ENCODE results near the gene MAPKAPK2.
"Not testable (repeated sequence)": the region's sequence is repeated elsewhere in the genome, so short reads cannot be mapped to it uniquely, and the experiment has no call there.

The MAPKAPK2 gene

GRCh38 chr1:206761159-206761768 is 76.6 kb downstream of the MAPKAPK2 start:
- Histone ChIP-seq H3K9ac (ENCODE audit: low read depth, low read length) (no peak overlapping the region), H3K4me3 (ENCODE audit: low read length) (no peak overlapping the region), H3K36me3 (ENCODE audit: insufficient read depth, low read depth, low read length) (no peaks in the 10 kb centered on the region), H3K27ac (ENCODE audit: low read length) (no peak overlapping the region), H3K9me3 (ENCODE audit: insufficient read depth, low read depth, low read length) (no peaks in the 10 kb centered on the region), H3K4me1 (ENCODE audit: insufficient read depth, low read length) (no peaks in the 10 kb centered on the region), H3K27me3 (ENCODE audit: insufficient read depth, low read length) (peaks cover 12% of the 10 kb centered on the region; the same call in 1 of the 2 replicates)

GRCh38 chr1:206762741-206763364 is 78.1 kb downstream of the MAPKAPK2 start:
- not testable (repeated sequence) for H3K4me1 ChIP-seq (ENCODE audit: insufficient read depth, low read length); H3K27ac ChIP-seq (ENCODE audit: low read length); H3K9me3 ChIP-seq (ENCODE audit: insufficient read depth, low read depth, low read length); H3K4me3 ChIP-seq (ENCODE audit: low read length); H3K36me3 ChIP-seq (ENCODE audit: insufficient read depth, low read depth, low read length); H3K9ac ChIP-seq (ENCODE audit: low read depth, low read length)
- H3K27me3 ChIP-seq (ENCODE audit: insufficient read depth, low read length), result peaks cover 12% of the 10 kb centered on the region; the same call in 1 of the 2 replicates

- not testable (repeated sequence) for H3K36me3 ChIP-seq (ENCODE audit: insufficient read depth, low read depth, low read length); H3K4me3 ChIP-seq (ENCODE audit: low read length); H3K9me3 ChIP-seq (ENCODE audit: insufficient read depth, low read depth, low read length); H3K4me1 ChIP-seq (ENCODE audit: insufficient read depth, low read length); H3K27ac ChIP-seq (ENCODE audit: low read length); H3K27me3 ChIP-seq (ENCODE audit: insufficient read depth, low read length); H3K9ac ChIP-seq (ENCODE audit: low read depth, low read length)
These were observed 81.1 kb downstream of the MAPKAPK2 start for GRCh38 chr1:206765771-206766170.

GRCh38 chr1:206766251-206766856 is 81.6 kb downstream of the MAPKAPK2 start:
- no peak overlapping the region for H3K27ac ChIP-seq (ENCODE audit: low read length)
- H3K36me3 ChIP-seq (ENCODE audit: insufficient read depth, low read depth, low read length), result no peaks in the 10 kb centered on the region
- no peak overlapping the region for H3K4me3 ChIP-seq (ENCODE audit: low read length)
- no peak overlapping the region for H3K9ac ChIP-seq (ENCODE audit: low read depth, low read length)
- H3K4me1 ChIP-seq (ENCODE audit: insufficient read depth, low read length), result peaks cover 6% of the 10 kb centered on the region; the same call in 1 of the 2 replicates
- H3K9me3 ChIP-seq (ENCODE audit: insufficient read depth, low read depth, low read length), result no peaks in the 10 kb centered on the region
- no peaks in the 10 kb centered on the region; the same call in 1 of the 2 replicates for H3K27me3 ChIP-seq (ENCODE audit: insufficient read depth, low read length)

- H3K9me3 ChIP-seq (ENCODE audit: insufficient read depth, low read depth, low read length), result no peaks in the 10 kb centered on the region
- no peaks in the 10 kb centered on the region; the same call in 1 of the 2 replicates for H3K27me3 ChIP-seq (ENCODE audit: insufficient read depth, low read length)
- H3K4me3 ChIP-seq (ENCODE audit: low read length), result no peak overlapping the region
- H3K36me3 ChIP-seq (ENCODE audit: insufficient read depth, low read depth, low read length), result no peaks in the 10 kb centered on the region
- H3K9ac ChIP-seq (ENCODE audit: low read depth, low read length), result no peak overlapping the region
- H3K4me1 ChIP-seq (ENCODE audit: insufficient read depth, low read length), result peaks cover 6% of the 10 kb centered on the region; the same call in 1 of the 2 replicates
- no peak overlapping the region for H3K27ac ChIP-seq (ENCODE audit: low read length)
These were observed 84.0 kb downstream of the MAPKAPK2 start for GRCh38 chr1:206768472-206769303.

GRCh38 chr1:206769304-206769731 is 84.6 kb downstream of the MAPKAPK2 start:
- H3K36me3 ChIP-seq (ENCODE audit: insufficient read depth, low read depth, low read length), result no peaks in the 10 kb centered on the region
- no peak overlapping the region for H3K27ac ChIP-seq (ENCODE audit: low read length)
- H3K27me3 ChIP-seq (ENCODE audit: insufficient read depth, low read length), result no peaks in the 10 kb centered on the region; the same call in 1 of the 2 replicates
- H3K4me3 ChIP-seq (ENCODE audit: low read length), result no peak overlapping the region
- H3K9me3 ChIP-seq (ENCODE audit: insufficient read depth, low read depth, low read length), result no peaks in the 10 kb centered on the region
- H3K4me1 ChIP-seq (ENCODE audit: insufficient read depth, low read length), result peaks cover 6% of the 10 kb centered on the region; the same call in 1 of the 2 replicates
- H3K9ac ChIP-seq (ENCODE audit: low read depth, low read length), result no peak overlapping the region

- H3K27ac ChIP-seq (ENCODE audit: low read length), result no peak within 1 kb of the TSS
- peaks cover 6% of the 10 kb centered on the region; the same call in 1 of the 2 replicates for H3K4me1 ChIP-seq (ENCODE audit: insufficient read depth, low read length)
- H3K36me3 ChIP-seq (ENCODE audit: insufficient read depth, low read depth, low read length), result no peaks in the 10 kb centered on the region
- no peaks in the 10 kb centered on the region; the same call in 1 of the 2 replicates for H3K27me3 ChIP-seq (ENCODE audit: insufficient read depth, low read length)
- no peak within 1 kb of the TSS for H3K9ac ChIP-seq (ENCODE audit: low read depth, low read length)
- no peaks in the 10 kb centered on the region for H3K9me3 ChIP-seq (ENCODE audit: insufficient read depth, low read depth, low read length)
- H3K4me3 ChIP-seq (ENCODE audit: low read length), result no peak within 1 kb of the TSS
These were observed 86.0 kb downstream of the MAPKAPK2 start, which contains the start of gene IL19 for GRCh38 chr1:206770531-206771337. TSS of gene IL19 (plus strand) at chr1:206770773. CDS start at chr1:206836663, 65,890 bp downstream.

GRCh38 chr1:206771338-206771692 is 86.6 kb downstream of the MAPKAPK2 start:
- no peaks in the 10 kb centered on the region; the same call in 1 of the 2 replicates for H3K27me3 ChIP-seq (ENCODE audit: insufficient read depth, low read length)
- H3K36me3 ChIP-seq (ENCODE audit: insufficient read depth, low read depth, low read length), result no peaks in the 10 kb centered on the region
- H3K4me3 ChIP-seq (ENCODE audit: low read length), result no peak overlapping the region
- no peak overlapping the region for H3K9ac ChIP-seq (ENCODE audit: low read depth, low read length)
- H3K27ac ChIP-seq (ENCODE audit: low read length), result no peak overlapping the region
- peaks cover 6% of the 10 kb centered on the region; the same call in 1 of the 2 replicates for H3K4me1 ChIP-seq (ENCODE audit: insufficient read depth, low read length)
- no peaks in the 10 kb centered on the region for H3K9me3 ChIP-seq (ENCODE audit: insufficient read depth, low read depth, low read length)

- no peaks in the 10 kb centered on the region; the same call in 1 of the 2 replicates for H3K27me3 ChIP-seq (ENCODE audit: insufficient read depth, low read length)
- no peak within 1 kb of the TSS for H3K27ac ChIP-seq (ENCODE audit: low read length)
- H3K36me3 ChIP-seq (ENCODE audit: insufficient read depth, low read depth, low read length), result no peaks in the 10 kb centered on the region
- H3K9me3 ChIP-seq (ENCODE audit: insufficient read depth, low read depth, low read length), result no peaks in the 10 kb centered on the region
- H3K4me1 ChIP-seq (ENCODE audit: insufficient read depth, low read length), result peaks cover 3% of the 10 kb centered on the region; the same call in 1 of the 2 replicates
- H3K9ac ChIP-seq (ENCODE audit: low read depth, low read length), result no peak within 1 kb of the TSS
- H3K4me3 ChIP-seq (ENCODE audit: low read length), result no peak within 1 kb of the TSS
These were observed 87.7 kb downstream of the MAPKAPK2 start, which contains the start of gene IL10 for GRCh38 chr1:206772243-206772937. TSS of gene IL10 (minus strand) at chr1:206772494. CDS start at chr1:206772435, 59 bp downstream.

GRCh38 chr1:206774093-206774492 is 89.4 kb downstream of the MAPKAPK2 start:
- H3K9ac ChIP-seq (ENCODE audit: low read depth, low read length), result no peak overlapping the region
- no peaks in the 10 kb centered on the region; the same call in 1 of the 2 replicates for H3K27me3 ChIP-seq (ENCODE audit: insufficient read depth, low read length)
- no peak overlapping the region for H3K27ac ChIP-seq (ENCODE audit: low read length)
- peaks cover 3% of the 10 kb centered on the region; the same call in 1 of the 2 replicates for H3K4me1 ChIP-seq (ENCODE audit: insufficient read depth, low read length)
- H3K4me3 ChIP-seq (ENCODE audit: low read length), result no peak overlapping the region
- no peaks in the 10 kb centered on the region for H3K9me3 ChIP-seq (ENCODE audit: insufficient read depth, low read depth, low read length)
- H3K36me3 ChIP-seq (ENCODE audit: insufficient read depth, low read depth, low read length), result no peaks in the 10 kb centered on the region
